ENCODE data around the gene JMJD8.
"Not testable (repeated sequence)": the region's sequence is repeated elsewhere in the genome, so short reads cannot be mapped to it uniquely, and the experiment has no call there.

JMJD8 gene

GRCh38 chr16:721765-722540, 37.8 kb upstream of the JMJD8 start:
- DNase-seq: no peak

DNA sequence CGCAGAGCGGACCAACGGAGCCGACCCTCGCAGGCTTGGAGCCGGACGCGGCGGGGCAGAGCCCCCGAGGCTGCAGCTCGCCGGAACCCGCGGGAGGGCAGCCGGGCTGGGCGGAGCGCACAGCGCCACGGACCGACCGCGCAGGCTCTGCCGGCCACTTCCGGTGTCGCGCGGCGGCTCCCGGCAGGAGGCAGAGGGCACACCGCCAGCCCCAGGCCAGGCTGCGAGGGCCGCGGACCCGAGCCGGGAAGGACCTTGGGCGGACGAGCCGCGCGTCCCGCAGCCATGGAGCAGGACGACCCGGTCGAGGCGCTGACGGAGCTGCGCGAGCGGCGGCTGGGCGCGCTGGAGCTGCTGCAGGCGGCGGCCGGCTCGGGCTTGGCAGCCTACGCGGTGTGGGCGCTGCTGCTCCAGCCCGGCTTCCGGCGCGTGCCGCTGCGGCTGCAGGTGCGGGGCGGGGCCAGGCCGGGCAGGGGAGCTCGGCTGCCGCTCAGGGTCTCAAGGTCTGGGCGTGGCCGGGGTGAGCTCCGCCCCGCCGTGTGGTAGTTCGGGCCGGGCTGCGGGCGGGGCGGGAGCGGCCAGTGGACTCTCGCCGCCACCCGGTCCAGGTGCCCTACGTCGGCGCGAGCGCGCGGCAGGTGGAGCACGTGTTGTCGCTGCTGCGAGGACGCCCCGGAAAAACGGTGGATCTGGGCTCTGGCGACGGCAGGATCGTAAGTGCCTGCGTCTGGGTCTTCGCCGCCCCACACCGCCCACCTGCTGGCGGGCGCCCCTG, 37.0 kb upstream of the JMJD8 start, which contains the start of gene ANTKMT:
Gene ANTKMT (plus strand): TSS at position 157 of the 775 bp plus-strand sequence. CDS start 129 bp downstream, at position 286.
- peak; percentile 76 for DNase-seq

DNA sequence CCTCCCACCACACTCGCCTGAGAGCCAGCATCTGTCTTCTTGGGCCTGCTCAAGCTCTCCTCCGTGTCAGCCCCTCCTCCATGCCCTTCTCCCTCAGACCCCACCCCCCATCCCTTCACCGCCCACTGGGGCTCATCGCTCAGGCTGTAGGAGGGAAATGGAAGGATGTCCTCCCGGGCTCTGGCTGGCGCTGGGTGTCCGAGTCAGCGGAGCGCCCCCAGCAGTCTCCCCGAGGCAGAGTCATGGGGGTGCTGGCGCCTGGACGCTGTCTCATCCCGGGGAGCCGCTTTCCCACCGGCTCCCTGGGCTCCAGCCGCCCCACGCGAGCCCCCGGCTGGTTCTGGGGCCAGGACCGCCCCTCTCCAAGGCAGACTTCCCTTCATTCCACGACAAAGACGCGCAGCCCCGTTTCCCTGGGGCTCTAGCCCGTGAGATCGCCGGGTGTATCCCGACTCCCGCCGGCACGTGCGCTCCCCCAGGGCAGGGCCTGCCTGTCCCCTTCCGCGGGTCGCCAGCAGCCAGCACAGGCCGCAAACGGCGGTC, 36.4 kb upstream of the JMJD8 start:
- DNase-seq: peak; percentile 74

GRCh38 chr16:719815-720446, 35.8 kb upstream of the JMJD8 start:
- no peak for DNase-seq

GRCh38 chr16:718922-719321, 34.8 kb upstream of the JMJD8 start:
- DNase-seq: no peak

DNA sequence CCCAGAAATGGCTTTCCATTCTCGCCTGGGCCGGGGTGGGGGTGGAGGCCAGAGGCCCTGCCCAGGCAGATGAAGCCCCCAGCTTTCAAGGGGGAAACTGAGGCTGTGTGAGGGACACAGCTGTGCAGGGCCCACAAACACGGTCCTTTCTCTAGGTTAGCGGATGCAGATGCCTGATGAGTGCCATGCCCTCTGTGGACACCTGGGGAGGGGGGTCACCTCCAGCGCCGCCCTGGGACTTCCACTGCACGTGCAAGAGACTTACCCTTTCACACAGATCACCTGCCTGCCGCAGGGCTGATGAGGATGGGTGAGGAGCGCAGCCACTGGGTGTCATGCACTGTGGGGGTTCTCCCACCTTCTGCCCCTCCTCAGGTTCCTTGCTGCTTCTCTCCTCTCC, 34.3 kb upstream of the JMJD8 start:
- DNase-seq: no peak

- DNase-seq: no peak
Observed at GRCh38 chr16:717450-718245, 33.5 kb upstream of the JMJD8 start.

GRCh38 chr16:716768-717325, 32.7 kb upstream of the JMJD8 start:
- DNase-seq: no peak

DNA sequence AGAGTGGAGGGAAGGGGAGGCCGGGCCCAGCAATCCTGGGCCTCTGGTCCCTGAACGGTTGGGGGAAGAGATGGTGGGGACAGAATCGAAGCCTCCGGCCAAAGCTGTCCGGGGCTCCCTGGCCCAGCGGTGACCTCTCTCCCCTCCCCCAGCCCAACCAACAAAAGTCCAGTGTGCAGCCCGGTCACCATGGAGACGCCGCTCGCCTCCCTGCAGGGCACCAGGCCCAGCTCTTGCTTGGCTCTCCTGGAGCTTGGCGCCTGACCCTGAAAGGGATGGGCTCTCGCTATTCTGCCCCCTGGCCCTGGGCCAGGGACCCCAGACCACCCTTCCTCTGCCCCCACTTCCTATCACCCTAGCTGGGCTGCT, 32.0 kb upstream of the JMJD8 start:
- no peak for DNase-seq

DNA sequence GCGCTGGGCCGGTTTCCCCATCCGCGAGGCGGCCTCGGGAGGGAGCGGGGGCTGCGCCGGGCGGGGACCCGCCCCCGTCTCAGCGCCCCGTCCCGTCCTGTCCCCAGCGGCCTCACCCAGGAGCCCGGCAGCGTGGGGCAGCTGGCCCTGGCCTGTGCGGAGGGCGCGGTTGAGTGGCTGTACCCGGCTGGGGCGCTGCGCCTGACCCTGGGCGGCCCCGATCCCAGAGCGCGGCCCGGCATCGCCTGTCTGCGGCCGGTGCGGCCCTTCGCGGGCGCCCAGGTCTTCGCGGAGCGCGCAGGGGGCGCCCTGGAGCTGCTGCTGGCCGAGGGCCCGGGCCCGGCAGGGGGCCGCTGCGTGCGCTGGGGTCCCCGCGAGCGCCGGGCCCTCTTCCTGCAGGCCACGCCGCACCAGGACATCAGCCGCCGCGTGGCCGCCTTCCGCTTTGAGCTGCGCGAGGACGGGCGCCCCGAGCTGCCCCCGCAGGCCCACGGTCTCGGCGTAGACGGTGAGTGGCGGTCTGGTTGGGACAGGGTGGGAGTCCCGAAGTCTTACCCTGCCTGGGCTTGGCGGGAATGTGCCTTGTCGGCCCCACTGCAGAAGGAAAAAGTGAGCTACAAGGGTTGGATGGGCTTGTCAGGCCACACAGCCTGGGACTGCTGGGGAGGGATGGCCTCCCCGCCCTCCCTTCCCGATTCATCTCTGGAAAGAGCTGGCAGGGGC, 31.5 kb upstream of the JMJD8 start:
- DNase-seq: no peak

DNA sequence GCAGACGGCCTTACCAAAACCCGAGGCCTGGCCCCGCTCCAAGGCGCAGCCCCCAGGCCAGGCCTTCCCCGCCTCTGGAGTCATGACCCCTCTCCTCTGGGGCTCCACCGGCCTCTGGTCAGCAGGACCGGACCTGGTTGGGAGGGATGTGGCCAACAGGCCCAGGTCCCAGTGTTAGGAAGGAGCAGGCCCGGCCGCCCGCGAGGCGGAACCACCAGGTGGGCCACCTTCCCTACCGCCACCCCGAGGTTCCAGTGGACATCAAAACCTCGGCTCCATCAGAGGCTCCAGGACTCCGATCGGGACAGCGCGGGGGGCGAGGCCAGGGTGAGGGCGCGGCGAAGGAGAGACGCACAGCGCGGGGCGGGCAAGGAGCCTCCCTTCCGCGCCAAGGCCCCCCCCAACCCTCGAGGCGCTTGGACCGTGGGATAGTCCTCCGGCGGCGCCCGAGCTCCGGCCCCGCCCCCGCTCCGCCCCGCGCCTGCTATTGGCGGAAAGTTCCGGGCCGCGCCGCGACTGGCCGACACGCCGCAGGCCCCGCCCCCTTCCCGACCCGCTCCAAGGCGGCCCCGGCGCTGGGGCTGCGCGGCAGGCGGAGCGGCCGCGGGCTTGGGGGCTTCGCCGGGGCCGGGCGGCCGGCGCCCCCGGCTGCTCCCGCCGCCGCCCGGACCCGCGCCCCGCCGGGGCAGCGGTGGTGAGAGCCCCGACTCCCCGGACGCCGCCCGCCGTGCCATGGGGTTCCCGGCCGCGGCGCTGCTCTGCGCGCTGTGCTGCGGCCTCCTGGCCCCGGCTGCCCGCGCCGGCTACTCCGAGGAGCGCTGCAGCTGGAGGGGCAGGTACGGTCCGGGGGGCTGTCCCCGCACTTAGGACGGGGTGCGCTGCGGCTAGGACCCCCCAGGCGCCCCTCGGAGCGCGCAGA, 30.7 kb upstream of the JMJD8 start, which contains the start of gene METRN:
Gene METRN (plus strand): TSS at position 561 of the 919 bp plus-strand sequence. CDS start 172 bp downstream, at position 733.
- peak; percentile 33 for DNase-seq

- DNase-seq: no peak
Observed at GRCh38 chr16:714079-714478, 29.9 kb upstream of the JMJD8 start.

GRCh38 chr16:712740-713250, 28.7 kb upstream of the JMJD8 start:
- not testable (repeated sequence) for DNase-seq

GRCh38 chr16:711548-712320, 27.6 kb upstream of the JMJD8 start:
- no peak for DNase-seq

DNA sequence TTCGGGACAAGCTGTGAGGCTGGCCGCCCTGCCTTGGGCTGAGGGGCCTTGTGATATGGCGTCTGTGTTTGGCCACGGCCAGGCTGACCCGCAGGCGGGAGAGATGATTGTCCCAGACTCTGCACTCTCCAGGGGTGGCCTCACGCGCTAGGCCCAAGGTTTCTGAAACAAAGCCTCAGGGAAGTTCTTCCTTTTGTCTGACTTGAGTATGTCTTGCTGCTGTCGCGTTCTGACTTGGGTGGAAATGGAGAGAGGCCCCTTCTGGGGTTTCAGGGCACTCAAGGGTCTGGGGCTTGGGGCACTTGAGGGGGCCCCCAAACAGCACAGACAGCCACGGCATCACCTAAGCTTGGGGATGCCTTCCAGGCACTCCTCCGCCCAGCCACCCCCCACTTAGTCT, 26.9 kb upstream of the JMJD8 start:
- DNase-seq: no peak

DNA sequence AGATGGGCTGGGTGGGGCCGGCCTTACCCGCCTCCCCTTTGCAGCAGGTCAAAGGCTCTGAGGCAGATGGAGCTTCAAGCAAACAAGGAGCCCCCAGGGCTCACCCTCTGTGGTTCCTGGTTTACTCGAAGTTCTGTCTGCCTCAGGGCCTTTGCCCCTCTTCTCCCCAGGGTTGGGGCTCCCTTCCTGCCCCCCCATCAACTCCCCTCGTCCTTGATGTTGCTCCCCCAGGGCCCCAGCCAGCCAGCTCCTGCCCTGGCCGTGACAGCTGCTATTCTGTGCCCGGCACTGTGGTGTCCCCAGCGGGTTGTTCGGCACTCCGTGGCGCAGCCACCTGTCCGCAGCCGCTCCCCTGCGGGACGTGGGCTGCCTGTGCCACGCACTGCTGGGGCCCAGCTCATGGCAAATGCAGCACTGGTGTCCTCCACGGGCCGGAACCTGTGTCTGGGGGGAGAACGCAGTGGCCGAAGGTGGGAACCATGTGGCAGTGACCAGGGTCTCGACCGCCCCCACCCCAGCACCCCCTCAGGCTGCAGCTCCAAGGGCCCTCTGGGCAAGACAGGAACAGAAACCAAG, 26.5 kb upstream of the JMJD8 start:
- DNase-seq: no peak

DNA sequence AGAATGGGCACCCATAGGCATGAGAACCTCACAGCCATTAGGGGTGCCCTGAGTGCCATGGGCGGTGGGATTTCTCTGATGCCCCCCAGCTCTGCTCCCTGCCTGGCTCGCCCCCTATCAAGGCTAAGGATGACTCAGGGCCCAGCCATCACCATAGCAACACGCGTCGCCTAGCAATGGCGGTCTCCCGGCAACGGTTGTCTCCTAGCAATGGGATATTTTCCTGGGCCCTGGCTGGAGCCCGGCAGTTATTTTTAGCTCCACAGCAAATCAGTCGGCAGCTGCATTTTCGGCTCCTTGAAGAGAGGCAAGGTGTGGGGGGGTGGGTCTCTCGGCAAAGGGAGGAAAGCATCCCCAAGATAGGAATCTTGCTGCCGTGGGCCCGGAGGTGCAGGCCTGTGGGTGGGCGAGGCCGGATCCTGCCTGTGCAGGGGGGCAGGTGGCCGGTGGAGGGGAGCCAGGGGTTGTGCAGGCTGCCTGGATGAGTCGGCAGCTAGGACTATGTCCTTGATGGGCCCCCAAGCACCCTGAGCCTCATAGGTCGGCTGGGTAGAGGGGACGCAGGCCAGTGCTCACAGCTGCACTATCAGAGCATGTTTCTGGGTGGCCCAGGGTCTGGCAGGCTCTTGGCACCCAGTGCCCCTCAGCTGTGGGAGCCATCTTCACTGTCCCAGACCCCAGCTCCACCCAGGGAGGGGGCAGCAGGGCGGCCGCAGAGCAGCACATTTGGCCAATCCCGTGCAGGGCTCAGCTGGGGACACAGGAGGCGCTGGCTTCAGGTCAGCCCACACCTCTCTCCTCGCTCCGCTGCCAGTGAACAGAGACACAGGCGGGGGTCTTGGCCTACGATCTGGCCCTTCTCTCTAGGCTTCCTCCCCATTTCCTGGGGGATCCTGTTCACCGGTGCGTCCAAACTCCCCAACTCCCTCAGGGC, 25.7 kb upstream of the JMJD8 start:
- DNase-seq: no peak

GRCh38 chr16:708959-709358, 24.8 kb upstream of the JMJD8 start:
- no peak for DNase-seq
